Astrocyte (in vitro differentiated cells and primary cell): ENCODE data around the gene BICRA. TPM values are rescaled to one million over a fixed set of nuclear protein-coding genes. Genes with fewer than 3 reads are reported as not detected.

Experiments used
- DNase-seq: peaks from one replicate; pipeline ENCODE4 v3.0.0-alpha.2; 2010; ENCODE audit warnings: low read depth
- FAIRE-seq: peaks from 2 replicates; lab custom pipeline; 2011; peaks lifted over from hg19 to GRCh38; lab: Jason Lieb, UNC
- H2AFZ ChIP-seq: 2 replicates; pipeline ENCODE4 v1.6.0; 2012; ENCODE audit warnings: low read depth, low read length, inconsistent platforms
- H3K27ac ChIP-seq: 2 replicates; pipeline ENCODE4 v1.5.1; 2011; ENCODE audit warnings: low read depth, low read length, inconsistent platforms
- H3K27me3 ChIP-seq: 2 replicates; pipeline ENCODE4 v1.6.0; 2011; ENCODE audit warnings: low read length, inconsistent platforms; ENCODE audit not compliant: insufficient read depth
- H3K36me3 ChIP-seq: 2 replicates; pipeline ENCODE4 v1.5.1; 2011; ENCODE audit warnings: low read length, inconsistent platforms; ENCODE audit not compliant: insufficient read depth
- H3K4me1 ChIP-seq: 2 replicates; pipeline ENCODE4 v1.5.1; 2011; ENCODE audit warnings: low read length, inconsistent platforms; ENCODE audit not compliant: insufficient read depth
- H3K4me2 ChIP-seq: 2 replicates; pipeline ENCODE4 v1.6.0; 2012; ENCODE audit warnings: low read length, inconsistent platforms
- H3K4me3 ChIP-seq: 2 replicates; pipeline ENCODE4 v1.5.1; 2011; ENCODE audit warnings: low read depth, mild to moderate bottlenecking, low read length, inconsistent platforms; ENCODE audit not compliant: insufficient read depth
- H3K79me2 ChIP-seq: 2 replicates; pipeline ENCODE4 v1.6.0; 2012; ENCODE audit warnings: mild to moderate bottlenecking, low read length, inconsistent platforms; ENCODE audit not compliant: insufficient read depth
- H3K9ac ChIP-seq: 2 replicates; pipeline ENCODE4 v1.6.0; 2012; ENCODE audit warnings: mild to moderate bottlenecking, low read length, inconsistent platforms
- H3K9me3 ChIP-seq: 2 replicates; pipeline ENCODE4 v1.5.1; 2012; ENCODE audit warnings: low read depth, mild to moderate bottlenecking, low read length, inconsistent platforms; ENCODE audit not compliant: insufficient read depth
- H4K20me1 ChIP-seq: 2 replicates; pipeline ENCODE4 v1.6.0; 2012; ENCODE audit warnings: low read length, inconsistent platforms; ENCODE audit not compliant: insufficient read depth
- H3K27ac Mint-ChIP-seq: one replicate; pipeline ENCODE4 v1.8.0; 2021; ENCODE audit warnings: mild to moderate bottlenecking, mixed read lengths; ENCODE audit not compliant: unreplicated experiment
- H3K27me3 Mint-ChIP-seq: one replicate; pipeline ENCODE4 v1.8.0; 2021; ENCODE audit warnings: low read depth, mixed read lengths; ENCODE audit not compliant: unreplicated experiment
- H3K36me3 Mint-ChIP-seq: one replicate; pipeline ENCODE4 v1.8.0; 2021; ENCODE audit warnings: low read depth, mixed read lengths; ENCODE audit not compliant: unreplicated experiment
- H3K4me1 Mint-ChIP-seq: one replicate; pipeline ENCODE4 v1.8.0; 2021; ENCODE audit warnings: low read depth, mixed read lengths; ENCODE audit not compliant: unreplicated experiment
- H3K4me3 Mint-ChIP-seq: one replicate; pipeline ENCODE4 v1.8.0; 2021; ENCODE audit warnings: mild to moderate bottlenecking, moderate library complexity, mixed read lengths; ENCODE audit not compliant: unreplicated experiment
- H3K9me3 Mint-ChIP-seq: one replicate; pipeline ENCODE4 v1.8.0; 2021; ENCODE audit warnings: mild to moderate bottlenecking, mixed read lengths; ENCODE audit not compliant: unreplicated experiment
- EZH2 ChIP-seq: IDR thresholded peaks from 2 replicates; pipeline ENCODE4 v1.6.1; 2012; ENCODE audit warnings: mild to moderate bottlenecking, low read length, inconsistent platforms; ENCODE audit not compliant: insufficient read depth
- total RNA-seq: library from RNA; stranded (reverse); gene quantifications from 2 replicates; pipeline ENCODE4 v1.2.1, GENCODE V29; 2021
- TF ChIP-seq, protein P1 (sequence below): IDR thresholded peaks from 2 replicates; pipeline ENCODE4 v1.5.1; 2011; ENCODE audit warnings: low read depth, mild to moderate bottlenecking, inconsistent platforms, low read length, moderate library complexity; ENCODE audit not compliant: insufficient read depth

BICRA gene
- total RNA-seq, 1 donor from 2014 or later = 20.7 TPM

DNA sequence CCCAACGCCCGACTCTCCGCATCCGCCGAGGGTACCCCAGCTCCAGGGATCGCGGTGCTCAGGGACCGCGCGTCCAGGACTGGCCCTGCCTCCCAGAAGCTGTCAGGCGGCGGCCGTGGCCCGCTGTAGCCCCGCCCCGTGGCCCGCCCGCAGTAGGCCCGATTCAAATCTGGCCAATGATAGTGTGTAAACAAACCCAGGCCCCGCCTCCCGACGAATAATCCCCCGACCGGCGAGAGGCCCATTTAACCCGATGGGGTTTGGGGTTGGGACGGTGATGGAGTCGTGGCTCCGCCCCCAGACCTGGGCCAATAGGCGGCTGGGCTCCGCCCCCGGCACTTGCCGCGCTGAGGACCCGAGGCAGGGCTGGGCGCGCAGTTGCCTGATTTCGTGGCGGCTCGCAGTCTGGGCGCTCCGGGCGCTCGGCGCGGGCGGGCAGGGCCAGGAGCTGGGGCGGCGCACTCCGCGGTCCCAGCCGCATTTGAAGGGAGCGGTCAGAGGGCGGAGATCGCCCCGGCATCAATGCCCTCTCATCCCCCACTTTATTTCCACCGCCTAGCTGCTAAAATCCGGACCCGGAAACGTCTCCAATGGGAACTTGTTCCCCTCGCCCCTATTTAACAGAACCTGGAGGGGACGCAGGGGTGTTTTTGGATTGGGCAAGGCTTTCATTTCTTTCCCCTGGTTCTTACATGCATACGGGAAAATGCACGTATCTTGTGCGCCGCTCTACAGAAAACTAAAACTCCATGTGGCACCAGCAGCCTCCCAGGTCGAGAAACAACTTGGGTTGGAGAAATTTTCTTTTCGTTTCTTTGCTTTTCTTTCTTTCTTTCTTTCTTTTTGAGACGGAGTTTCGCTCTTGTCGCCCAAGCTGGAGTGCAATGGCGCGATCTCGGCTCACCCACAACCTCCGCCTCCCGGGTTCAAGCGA is 8.4 kb upstream of the BICRA start:
- Mint-ChIP-seq H3K4me3 (peak overlapping the region; percentile 83), H3K27me3 (no peaks in the 10 kb centered on the region), H3K27ac (peak overlapping the region; percentile 95), H3K9me3 (no peaks in the 10 kb centered on the region), H3K4me1 (peaks cover 14% of the 10 kb centered on the region), H3K36me3 (no peaks in the 10 kb centered on the region)
- TF ChIP-seq EZH2 = no peak
- TF ChIP-seq, protein P1, sequence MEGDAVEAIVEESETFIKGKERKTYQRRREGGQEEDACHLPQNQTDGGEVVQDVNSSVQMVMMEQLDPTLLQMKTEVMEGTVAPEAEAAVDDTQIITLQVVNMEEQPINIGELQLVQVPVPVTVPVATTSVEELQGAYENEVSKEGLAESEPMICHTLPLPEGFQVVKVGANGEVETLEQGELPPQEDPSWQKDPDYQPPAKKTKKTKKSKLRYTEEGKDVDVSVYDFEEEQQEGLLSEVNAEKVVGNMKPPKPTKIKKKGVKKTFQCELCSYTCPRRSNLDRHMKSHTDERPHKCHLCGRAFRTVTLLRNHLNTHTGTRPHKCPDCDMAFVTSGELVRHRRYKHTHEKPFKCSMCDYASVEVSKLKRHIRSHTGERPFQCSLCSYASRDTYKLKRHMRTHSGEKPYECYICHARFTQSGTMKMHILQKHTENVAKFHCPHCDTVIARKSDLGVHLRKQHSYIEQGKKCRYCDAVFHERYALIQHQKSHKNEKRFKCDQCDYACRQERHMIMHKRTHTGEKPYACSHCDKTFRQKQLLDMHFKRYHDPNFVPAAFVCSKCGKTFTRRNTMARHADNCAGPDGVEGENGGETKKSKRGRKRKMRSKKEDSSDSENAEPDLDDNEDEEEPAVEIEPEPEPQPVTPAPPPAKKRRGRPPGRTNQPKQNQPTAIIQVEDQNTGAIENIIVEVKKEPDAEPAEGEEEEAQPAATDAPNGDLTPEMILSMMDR = no peak
- Histone ChIP-seq H4K20me1 (no peaks in the 10 kb centered on the region), H3K4me3 (peak overlapping the region; percentile 70), H3K9me3 (no peaks in the 10 kb centered on the region), H3K9ac (peak overlapping the region; percentile 79), H3K27ac (peak overlapping the region; percentile 71), H3K4me2 (peak overlapping the region; percentile 89), H2AFZ (peak overlapping the region; percentile 71), H3K36me3 (no peaks in the 10 kb centered on the region), H3K27me3 (no peaks in the 10 kb centered on the region), H3K4me1 (peaks cover 12% of the 10 kb centered on the region), H3K79me2 (no peaks in the 10 kb centered on the region)
- FAIRE-seq = no peak
- DNase-seq = peak; percentile 94

DNA sequence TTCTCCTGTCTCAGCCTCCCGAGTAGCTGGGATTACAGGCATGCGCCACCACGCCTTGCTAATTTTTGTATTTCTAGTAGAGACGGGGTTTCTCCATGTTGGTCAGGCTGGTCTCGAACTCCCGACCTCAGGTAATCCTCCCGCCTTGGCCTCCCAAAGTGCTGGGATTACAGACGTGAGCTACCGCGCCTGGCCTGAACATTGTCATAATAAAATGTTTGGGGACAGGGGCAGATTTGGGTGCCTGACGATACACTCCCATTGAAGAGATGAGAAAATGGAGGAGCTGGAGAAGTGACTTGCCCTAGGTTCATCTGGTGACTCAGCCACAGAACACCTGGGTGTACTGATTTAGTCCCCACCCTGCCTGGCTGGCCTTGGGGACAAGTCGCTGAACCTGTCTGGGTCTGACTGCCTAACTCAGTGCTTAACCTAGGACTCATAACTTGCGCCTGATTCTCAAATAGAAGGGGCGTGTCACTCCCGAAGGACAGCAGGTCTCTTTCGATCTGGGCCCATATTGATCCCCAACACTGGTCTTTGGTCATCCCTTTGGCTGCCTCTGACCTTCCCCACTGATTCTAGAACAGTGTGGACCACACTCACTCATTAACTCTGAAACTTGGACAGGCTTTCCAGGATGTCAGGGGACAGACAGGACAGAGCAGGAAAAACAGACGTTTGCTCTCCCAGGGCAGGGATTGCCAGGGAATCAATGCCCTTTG is 7.6 kb upstream of the BICRA start:
- Histone ChIP-seq H3K27me3 (no peaks in the 10 kb centered on the region), H3K27ac (no peak overlapping the region), H3K4me1 (peaks cover 12% of the 10 kb centered on the region), H3K79me2 (no peaks in the 10 kb centered on the region), H3K36me3 (no peaks in the 10 kb centered on the region), H3K4me2 (peak overlapping the region; percentile 89), H3K4me3 (no peak overlapping the region), H3K9me3 (no peaks in the 10 kb centered on the region), H3K9ac (peak overlapping the region; percentile 79), H4K20me1 (no peaks in the 10 kb centered on the region), H2AFZ (no peak overlapping the region)
- H3K4me3 Mint-ChIP-seq = peak overlapping the region; percentile 83
- no peaks in the 10 kb centered on the region for H3K27me3 Mint-ChIP-seq
- H3K4me1 Mint-ChIP-seq = peaks cover 14% of the 10 kb centered on the region
- H3K27ac Mint-ChIP-seq = no peak overlapping the region
- FAIRE-seq = no peak
- DNase-seq = no peak
- H3K9me3 Mint-ChIP-seq = no peaks in the 10 kb centered on the region
- TF ChIP-seq EZH2 = no peak
- TF ChIP-seq, protein P1 = no peak
- no peaks in the 10 kb centered on the region for H3K36me3 Mint-ChIP-seq
